NB4 (cell line): ENCODE measurements around the gene CLIC5.

ENCODE experiments used
- DNase-seq: peaks from one replicate; pipeline ENCODE4 v3.0.0; 2010; ENCODE audit warnings: low read depth
- H3K4me3 ChIP-seq: one replicate; pipeline ENCODE4 v1.5.1; 2011; ENCODE audit warnings: mild to moderate bottlenecking, low read depth, low read length, moderate library complexity
- MYC ChIP-seq: IDR thresholded peaks from 2 replicates; pipeline ENCODE4 v1.6.1; 2011; ENCODE audit warnings: low read depth, low read length
- POLR2A ChIP-seq: IDR thresholded peaks from 2 replicates; pipeline ENCODE4 v1.6.1; 2011; ENCODE audit warnings: mild to moderate bottlenecking; ENCODE audit not compliant: insufficient read length; ENCODE audit errors: extremely low read depth
- TF ChIP-seq, protein P1 (sequence below): IDR thresholded peaks from 2 replicates; pipeline ENCODE4 v1.6.1; 2011; ENCODE audit warnings: low read depth, low read length
- TF ChIP-seq, protein P2 (sequence below): IDR thresholded peaks from one replicate; pipeline ENCODE4 v1.5.1; 2012; ENCODE audit warnings: low read depth, low read length

The CLIC5 gene

DNA sequence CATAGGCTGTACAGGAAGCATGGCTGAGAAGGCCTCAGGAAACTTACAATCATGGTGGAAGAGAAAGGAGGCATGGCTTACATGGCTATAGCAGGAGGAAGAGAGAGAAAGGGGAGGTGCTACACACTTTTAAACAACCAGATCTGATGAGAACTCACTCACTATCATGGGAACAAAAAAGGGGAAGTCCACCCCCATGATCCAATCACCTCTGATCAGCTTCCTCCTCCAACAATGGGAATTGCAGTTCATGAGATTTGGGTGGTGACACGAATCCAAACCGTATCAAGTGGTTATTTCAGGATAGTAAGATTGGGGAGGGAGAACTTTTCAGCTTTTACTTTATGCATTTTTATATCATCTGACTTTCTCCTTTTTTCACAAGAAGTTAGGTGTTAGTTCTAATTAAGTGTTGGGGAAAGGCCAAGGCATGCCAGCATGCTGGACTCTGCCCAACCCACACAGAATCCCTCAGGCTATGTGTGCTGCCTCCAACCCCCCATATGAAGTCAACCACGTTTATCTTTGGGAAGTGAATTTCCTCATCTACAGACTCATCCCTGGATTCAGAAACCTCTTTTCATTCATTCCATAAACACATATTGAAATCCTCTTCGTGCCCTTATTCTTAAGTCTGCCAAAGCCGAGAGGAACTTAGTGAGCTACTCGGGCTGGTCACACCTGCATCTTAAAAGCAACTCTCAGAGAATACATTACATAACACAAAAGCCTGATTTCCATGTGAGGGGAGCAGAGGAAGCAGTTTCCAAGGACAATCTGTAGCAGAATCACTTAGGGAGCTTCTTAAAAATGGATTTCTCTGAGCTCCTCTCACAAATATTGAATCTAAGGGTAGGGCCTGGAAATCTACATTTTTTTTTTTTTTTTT lies 16.7 kb upstream of the CLIC5 start:
- no peak overlapping the region for H3K4me3 ChIP-seq
- peak; percentile 19 for DNase-seq
- TF ChIP-seq MYC: no peak
- TF ChIP-seq, protein P1, sequence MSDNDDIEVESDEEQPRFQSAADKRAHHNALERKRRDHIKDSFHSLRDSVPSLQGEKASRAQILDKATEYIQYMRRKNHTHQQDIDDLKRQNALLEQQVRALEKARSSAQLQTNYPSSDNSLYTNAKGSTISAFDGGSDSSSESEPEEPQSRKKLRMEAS: no peak
- TF ChIP-seq, protein P2, sequence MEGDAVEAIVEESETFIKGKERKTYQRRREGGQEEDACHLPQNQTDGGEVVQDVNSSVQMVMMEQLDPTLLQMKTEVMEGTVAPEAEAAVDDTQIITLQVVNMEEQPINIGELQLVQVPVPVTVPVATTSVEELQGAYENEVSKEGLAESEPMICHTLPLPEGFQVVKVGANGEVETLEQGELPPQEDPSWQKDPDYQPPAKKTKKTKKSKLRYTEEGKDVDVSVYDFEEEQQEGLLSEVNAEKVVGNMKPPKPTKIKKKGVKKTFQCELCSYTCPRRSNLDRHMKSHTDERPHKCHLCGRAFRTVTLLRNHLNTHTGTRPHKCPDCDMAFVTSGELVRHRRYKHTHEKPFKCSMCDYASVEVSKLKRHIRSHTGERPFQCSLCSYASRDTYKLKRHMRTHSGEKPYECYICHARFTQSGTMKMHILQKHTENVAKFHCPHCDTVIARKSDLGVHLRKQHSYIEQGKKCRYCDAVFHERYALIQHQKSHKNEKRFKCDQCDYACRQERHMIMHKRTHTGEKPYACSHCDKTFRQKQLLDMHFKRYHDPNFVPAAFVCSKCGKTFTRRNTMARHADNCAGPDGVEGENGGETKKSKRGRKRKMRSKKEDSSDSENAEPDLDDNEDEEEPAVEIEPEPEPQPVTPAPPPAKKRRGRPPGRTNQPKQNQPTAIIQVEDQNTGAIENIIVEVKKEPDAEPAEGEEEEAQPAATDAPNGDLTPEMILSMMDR: no peak
- no peak for TF ChIP-seq POLR2A

GRCh38 chr6:46029602-46030001 lies 13.9 kb upstream of the CLIC5 start:
- no peak for TF ChIP-seq MYC
- TF ChIP-seq POLR2A: no peak
- TF ChIP-seq, protein P1: no peak
- TF ChIP-seq, protein P2: no peak
- DNase-seq: no peak
- H3K4me3 ChIP-seq: no peak overlapping the region

GRCh38 chr6:46026307-46026706 lies 10.6 kb upstream of the CLIC5 start:
- TF ChIP-seq, protein P1: no peak
- no peak for TF ChIP-seq MYC
- no peak overlapping the region for H3K4me3 ChIP-seq
- no peak for DNase-seq

DNA sequence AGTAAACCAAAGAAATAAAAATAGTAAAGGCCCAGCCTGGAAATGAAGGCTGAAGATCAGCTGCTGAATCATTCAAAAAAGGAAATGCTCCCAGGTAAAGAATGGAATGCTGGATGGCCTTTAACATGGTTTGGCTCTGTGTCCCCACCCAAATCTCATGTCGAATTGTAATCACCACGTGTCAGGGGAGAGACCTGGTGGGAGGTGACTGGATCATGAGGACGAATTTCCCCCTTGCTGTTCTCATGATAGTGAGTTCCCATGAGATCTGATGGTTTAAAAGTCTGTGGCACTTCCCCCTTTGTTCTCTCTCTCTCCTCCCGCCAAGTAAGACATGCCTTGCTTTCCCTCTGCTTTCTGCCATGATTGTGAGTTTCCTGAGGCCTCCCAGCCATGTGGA lies 9.9 kb upstream of the CLIC5 start:
- TF ChIP-seq MYC: no peak
- TF ChIP-seq POLR2A: no peak
- DNase-seq: no peak

DNA sequence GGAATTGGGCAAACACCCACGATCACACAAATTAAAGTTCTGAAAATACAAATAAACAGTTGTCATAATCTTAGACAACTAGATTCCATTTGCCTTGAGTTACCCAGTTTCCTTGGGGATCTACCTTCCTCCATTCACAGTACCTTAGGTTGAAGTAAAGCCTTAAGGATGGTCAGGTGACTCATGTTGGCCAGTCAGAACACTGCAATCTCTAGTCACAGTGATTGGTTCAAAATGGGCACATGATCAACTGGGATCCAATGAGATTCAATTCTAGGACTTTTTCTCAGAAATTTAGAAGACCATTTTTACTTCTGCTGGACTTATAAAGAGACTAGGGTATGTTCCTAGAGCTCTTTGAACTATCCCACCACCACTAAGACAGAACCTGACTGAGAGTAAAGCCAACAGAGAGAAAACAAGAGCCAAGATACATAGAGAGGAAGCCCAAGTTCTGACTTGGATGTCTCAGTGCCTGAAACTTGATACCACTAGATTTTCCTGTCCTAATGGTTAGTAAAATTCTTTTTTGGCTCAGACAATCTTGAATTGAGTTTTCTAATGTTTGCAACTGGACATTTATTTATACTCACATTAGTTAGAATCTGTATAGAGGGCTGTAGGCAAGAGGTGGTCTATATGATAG lies 8.6 kb upstream of the CLIC5 start:
- no peak overlapping the region for H3K4me3 ChIP-seq
- TF ChIP-seq, protein P2: no peak
- TF ChIP-seq POLR2A: no peak
- TF ChIP-seq, protein P1: no peak
- DNase-seq: no peak

More for the DNA sequence above, 9.9 kb upstream of the CLIC5 start:
- H3K4me3 ChIP-seq: no peak overlapping the region

DNA sequence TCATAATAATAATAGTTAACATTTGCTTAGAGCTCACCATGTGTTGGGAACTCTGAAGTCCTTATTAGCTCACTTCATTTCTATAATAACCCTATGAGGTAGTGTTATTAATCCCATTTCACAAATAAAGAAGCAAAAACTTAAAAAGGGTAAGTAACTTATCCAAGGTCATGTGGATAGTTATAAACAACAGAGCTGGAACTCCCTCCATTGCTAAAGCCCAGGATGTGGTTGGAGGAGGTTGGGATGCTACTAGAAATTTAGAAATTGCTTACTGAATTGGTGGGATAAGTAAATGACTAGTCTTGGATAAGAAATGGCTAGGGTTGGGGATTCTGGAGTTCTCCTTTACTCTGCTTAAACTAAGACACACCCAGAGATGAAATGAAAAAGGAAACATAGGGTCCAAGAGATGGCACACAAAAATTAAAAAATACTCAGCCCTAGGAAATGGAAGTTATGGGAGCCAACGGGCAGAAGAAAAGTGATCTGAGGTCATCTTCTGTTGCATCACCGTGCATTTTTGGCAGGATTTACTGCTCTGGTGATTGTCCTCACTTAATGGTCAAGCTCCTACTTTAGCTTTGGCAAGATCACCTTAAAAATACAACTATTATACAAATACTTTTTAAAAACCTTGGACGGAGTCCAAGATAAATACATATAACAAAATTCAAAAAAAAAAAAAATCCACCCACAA lies 7.7 kb upstream of the CLIC5 start:
- TF ChIP-seq, protein P1: no peak
- TF ChIP-seq, protein P2: no peak
- TF ChIP-seq MYC (no peak), POLR2A (no peak)
- no peak for DNase-seq
- H3K4me3 ChIP-seq: no peak overlapping the region
